Measurements from ENCODE around the gene PRTFDC1.
A peak's percentile ranks its signal among the peaks of the same experiment; 100 is the strongest.
"Not testable (repeated sequence)": the region's sequence is repeated elsewhere in the genome, so short reads cannot be mapped to it uniquely, and the experiment has no call there.

The PRTFDC1 gene, protein sequence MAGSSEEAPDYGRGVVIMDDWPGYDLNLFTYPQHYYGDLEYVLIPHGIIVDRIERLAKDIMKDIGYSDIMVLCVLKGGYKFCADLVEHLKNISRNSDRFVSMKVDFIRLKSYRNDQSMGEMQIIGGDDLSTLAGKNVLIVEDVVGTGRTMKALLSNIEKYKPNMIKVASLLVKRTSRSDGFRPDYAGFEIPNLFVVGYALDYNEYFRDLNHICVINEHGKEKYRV

DNA sequence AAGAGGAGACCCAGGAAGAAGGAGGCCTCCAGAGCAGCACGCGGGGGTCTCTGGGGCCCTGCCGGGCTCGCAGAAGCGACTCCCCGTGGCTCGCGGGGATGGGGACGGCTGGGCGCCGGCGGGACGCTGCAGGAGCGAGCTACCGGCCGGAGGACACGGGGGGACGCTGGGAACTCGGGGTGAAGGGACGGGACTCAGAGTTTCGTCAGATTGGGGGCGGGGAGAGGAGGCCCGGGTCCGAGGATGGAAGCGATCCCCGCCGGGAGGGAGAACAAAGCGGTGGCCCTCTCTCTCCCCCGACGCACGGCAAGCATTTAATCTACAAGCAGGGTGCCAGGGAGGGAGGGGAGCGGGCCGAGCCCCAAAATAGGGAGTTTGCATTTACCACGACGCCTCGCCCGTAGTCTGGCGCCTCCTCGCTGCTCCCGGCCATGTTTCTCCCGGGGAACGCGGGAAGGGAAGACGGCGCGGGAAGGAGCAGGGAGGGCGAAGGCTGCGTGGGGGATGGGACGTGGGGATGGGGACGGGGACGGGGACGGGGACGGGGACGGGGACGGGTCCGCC lies at the start of gene PRTFDC1:
PRTFDC1 (minus strand) TSS at position 464 of the 564 bp plus-strand sequence; CDS start at position 433, 31 bp downstream.
- DNase-seq (ENCODE audit: low read depth in 2 of 2), result peak in 1 of 2 donors; percentile 1

DNA sequence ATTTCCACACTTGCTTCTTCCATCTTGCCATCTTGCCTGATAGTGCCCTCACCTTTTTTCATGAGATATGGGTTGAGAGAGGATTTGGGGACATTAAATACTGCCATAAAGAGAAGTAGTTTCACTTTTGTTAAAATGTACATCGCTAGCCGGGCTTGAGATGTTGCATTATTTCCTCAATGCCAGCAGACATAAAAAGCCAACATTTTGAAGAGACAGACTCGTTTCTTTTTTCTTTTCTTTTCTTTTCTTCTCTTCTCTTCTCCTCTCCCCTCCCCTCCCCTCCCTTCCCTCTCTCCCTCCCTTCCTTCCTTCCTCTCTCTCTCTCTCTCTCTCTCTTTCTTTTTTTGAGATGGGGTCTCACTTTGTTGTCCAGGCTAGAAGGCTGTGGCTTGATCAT lies 45.6 kb upstream of the PRTFDC1 start:
- DNase-seq (ENCODE audit: low read depth in 2 of 2), result no peak

GRCh38 chr10:24995072-24995471 lies 42.7 kb upstream of the PRTFDC1 start:
- no peak for DNase-seq (ENCODE audit: low read depth in 2 of 2)

GRCh38 chr10:24993237-24993958 lies 41.0 kb upstream of the PRTFDC1 start:
- no peak for DNase-seq (ENCODE audit: low read depth in 2 of 2)

DNA sequence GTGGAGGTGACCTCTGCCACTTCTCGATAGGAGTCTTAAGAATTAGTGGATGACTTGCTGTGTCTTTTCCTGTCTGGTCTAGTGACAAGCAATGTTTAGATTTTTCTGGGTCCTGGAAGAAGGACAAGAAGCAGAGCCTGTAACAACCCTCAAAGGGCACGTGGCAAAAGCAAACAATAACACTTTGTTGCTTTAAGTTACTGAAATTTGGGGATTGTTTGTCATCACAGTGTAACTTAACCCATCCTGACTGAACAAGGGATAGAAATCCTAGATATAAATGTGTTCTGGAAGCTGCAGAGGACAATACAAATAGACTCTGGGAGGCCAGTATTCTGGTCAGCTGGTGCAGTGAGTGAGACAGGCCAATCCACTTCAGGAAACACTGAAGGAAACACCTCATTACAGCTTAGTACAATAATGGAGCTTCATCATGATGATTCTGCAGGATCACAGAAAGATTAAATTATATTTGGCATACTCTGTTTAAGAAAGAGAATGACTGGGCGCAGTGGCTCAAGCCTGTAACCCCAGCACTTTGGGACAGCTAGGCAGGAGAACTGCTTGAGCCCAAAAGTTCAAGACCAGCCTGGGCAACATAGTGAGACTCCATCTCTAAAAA lies 40.2 kb upstream of the PRTFDC1 start:
- no peak for DNase-seq (ENCODE audit: low read depth in 2 of 2)

DNA sequence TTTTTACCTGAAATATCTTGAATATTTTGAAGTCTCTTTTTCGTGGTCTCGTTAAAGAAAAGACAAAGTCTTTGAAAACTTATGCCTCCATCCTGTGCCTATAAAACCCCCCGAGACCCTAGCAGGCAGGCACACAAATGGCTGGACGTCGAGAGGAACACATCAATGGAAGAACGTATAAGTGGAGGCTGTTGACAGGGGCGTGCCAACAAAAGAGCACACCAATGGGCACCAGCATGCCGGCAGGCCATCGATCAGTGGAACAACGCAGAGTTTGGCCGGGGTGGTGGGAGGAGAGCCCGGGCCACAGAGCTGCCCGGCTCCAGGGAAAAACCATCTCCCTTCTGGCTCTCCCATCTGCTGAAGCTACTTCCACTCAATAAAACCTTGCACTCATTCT lies 38.9 kb upstream of the PRTFDC1 start:
- DNase-seq (ENCODE audit: low read depth in 2 of 2), result no peak

DNA sequence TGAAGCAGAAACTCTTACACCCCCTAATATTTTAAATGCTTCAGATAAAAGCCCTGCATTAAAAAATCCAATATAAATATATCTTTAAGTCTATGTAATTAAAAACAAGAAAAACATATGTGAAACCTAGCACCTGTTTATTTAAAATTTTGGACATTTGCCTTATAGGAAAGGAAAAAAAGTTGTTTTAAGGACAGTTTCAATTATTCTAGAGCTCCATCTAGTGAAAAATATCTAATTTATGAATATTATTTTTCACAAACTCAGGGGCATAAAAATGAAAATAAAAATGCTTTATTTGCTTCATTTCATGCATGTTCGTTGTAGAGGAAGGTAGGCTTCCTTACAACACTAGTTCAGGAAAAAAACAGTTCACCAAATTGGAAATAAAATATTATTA lies 37.5 kb upstream of the PRTFDC1 start:
- DNase-seq (ENCODE audit: low read depth in 2 of 2), result no peak

GRCh38 chr10:24988831-24989640 lies 36.6 kb upstream of the PRTFDC1 start:
- DNase-seq (ENCODE audit: low read depth in 2 of 2), result no peak

- DNase-seq (ENCODE audit: low read depth in 2 of 2), result no peak
These were observed 32.5 kb upstream of the PRTFDC1 start for GRCh38 chr10:24984906-24985305.

GRCh38 chr10:24983946-24984345 lies 31.5 kb upstream of the PRTFDC1 start:
- DNase-seq (ENCODE audit: low read depth in 2 of 2), result no peak

GRCh38 chr10:24983130-24983529 lies 30.7 kb upstream of the PRTFDC1 start:
- DNase-seq (ENCODE audit: low read depth in 2 of 2), result no peak

DNA sequence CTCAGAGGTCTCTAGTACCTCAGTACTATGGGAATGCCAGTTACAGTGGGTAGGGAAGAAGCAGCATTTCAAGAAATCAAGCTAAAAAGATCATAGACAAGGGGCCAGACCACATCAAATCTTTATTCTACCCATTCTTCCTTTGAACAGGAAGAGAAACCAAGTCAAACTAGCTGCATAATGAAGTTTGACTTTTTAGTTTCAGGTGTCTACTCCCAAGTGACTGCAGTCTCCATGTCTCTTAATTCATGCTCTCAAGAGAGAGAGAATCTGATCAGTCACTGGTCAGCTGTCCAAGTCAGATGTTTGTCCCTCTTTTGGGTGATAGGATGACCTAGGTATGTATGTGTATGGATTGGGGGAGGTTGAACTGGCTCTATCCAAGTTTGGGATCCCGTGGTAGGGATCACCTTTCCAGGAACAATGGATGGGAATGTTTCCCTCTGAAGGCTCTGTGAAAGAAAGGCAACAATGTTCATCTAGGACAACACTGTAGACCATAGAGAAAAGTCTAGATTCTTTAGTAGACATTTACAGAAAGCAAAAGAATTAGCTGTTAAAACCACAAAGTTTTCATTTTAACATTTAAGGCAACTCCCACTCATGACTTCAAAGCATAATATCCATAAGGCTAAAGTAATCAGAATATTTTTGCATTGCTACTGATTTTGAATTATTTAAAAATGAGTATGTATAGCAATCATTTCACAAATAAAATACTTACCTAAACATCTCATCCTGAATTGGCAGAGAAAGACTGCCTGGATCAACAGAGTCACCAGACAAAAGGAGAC lies 30.1 kb upstream of the PRTFDC1 start:
- no peak for DNase-seq (ENCODE audit: low read depth in 2 of 2)

DNA sequence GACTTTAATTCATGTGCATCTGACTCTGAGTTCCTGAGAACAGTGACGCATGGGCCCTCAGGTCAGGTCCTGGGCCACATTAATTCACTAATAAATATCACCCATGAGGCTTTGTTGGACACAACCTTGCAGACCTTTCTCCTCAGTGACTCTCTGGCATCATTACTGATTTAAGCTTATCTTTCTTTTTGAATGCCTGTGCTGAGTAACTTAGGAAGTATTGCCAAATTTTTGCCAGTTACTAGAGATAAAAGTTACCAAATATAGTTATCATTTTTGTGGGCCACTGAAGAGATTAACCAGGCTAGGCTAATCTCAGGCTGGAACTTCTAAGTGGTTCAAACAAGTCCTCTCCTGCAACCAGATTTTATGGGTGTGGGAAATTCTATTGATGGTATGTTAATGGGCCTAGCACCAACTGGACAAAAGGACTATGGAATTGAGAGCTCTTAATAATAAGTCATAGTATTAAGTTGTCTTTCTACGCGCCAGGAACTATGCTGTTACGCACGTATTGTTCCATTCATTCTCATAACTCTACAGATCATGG lies 28.8 kb upstream of the PRTFDC1 start:
- no peak for DNase-seq (ENCODE audit: low read depth in 2 of 2)

- no peak for DNase-seq (ENCODE audit: low read depth in 2 of 2)
These were observed 27.3 kb upstream of the PRTFDC1 start for GRCh38 chr10:24979685-24980084.

- DNase-seq (ENCODE audit: low read depth in 2 of 2), result no peak
These were observed 22.6 kb upstream of the PRTFDC1 start for GRCh38 chr10:24974976-24975375.

DNA sequence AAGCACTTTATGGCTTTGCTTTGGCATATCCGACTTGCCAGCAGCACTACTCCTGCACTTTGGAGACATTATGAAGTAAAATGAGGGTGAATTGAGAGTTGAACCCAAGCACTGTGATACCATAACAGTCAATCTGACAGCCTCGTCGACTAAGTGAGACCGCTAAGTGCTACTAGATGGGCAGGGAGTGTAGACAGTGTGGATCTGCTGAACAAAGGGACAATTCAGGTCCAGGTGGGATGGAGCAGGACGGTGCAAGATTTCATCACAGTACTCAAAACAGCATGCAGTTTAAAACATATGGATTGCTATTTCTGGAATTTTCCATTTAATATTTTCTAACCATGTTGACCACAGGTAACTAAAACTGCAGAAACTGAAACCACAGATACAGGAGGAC lies 20.8 kb upstream of the PRTFDC1 start:
- no peak for DNase-seq (ENCODE audit: low read depth in 2 of 2)

- DNase-seq (ENCODE audit: low read depth in 2 of 2), result no peak
These were observed 19.0 kb upstream of the PRTFDC1 start for GRCh38 chr10:24971374-24971773.

DNA sequence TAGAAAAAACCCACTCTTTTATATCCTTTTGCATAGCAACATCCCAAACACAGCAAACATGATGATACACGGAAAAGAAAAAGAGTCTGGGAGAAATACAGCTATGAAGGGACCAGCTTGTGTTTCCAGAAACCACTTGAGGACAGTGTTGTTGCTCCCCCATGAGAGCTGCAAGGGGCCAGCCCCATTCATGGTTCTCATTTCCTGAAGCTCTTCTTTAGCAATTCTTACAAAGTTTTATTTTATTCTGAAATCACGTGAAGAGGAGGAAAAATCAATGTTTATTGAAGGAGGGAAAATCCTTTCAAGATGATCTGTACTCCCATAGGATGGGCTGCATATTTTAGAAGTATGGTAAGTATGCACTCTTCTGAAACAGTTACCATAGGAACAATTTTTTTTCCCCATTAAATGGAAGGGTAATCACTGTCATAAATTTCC lies 17.5 kb upstream of the PRTFDC1 start:
- no peak for DNase-seq (ENCODE audit: low read depth in 2 of 2)

DNA sequence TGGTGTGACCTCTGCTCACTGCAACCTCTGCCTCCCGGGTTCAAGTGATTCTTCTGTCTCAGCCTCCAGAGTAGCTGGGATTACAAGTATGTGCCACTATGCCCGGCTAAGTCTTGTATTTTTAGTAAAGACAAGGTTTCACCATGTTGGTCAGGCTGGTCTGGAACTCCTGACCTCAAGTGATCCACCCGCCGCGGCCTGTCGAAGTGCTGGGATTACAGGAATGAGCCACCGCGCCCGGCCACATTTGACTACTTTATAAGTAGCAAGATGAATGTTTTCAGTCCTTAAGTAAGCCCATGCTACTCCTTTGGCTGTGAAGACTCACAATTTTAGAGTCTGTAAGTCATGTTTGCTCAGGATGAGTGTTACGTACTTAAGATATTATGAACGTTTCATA lies 16.5 kb upstream of the PRTFDC1 start:
- not testable (repeated sequence) for DNase-seq (ENCODE audit: low read depth in 2 of 2)

GRCh38 chr10:24968349-24968748 lies 15.9 kb upstream of the PRTFDC1 start:
- DNase-seq (ENCODE audit: low read depth in 2 of 2), result no peak

Measured in stimulated activated CD8-positive, alpha-beta memory T cell treated with anti-CD3 and anti-CD28 coated beads, Interleukin-15, amount 100 ng/mL, for 4 hours (primary cell).